Measurements from ENCODE around the gene KRTAP10-2. TPM values are rescaled to one million over a fixed set of nuclear protein-coding genes. Genes with fewer than 3 reads are reported as not detected.

The KRTAP10-2 gene
- total RNA-seq, 3 donors from 2014 or later, result not detected

DNA sequence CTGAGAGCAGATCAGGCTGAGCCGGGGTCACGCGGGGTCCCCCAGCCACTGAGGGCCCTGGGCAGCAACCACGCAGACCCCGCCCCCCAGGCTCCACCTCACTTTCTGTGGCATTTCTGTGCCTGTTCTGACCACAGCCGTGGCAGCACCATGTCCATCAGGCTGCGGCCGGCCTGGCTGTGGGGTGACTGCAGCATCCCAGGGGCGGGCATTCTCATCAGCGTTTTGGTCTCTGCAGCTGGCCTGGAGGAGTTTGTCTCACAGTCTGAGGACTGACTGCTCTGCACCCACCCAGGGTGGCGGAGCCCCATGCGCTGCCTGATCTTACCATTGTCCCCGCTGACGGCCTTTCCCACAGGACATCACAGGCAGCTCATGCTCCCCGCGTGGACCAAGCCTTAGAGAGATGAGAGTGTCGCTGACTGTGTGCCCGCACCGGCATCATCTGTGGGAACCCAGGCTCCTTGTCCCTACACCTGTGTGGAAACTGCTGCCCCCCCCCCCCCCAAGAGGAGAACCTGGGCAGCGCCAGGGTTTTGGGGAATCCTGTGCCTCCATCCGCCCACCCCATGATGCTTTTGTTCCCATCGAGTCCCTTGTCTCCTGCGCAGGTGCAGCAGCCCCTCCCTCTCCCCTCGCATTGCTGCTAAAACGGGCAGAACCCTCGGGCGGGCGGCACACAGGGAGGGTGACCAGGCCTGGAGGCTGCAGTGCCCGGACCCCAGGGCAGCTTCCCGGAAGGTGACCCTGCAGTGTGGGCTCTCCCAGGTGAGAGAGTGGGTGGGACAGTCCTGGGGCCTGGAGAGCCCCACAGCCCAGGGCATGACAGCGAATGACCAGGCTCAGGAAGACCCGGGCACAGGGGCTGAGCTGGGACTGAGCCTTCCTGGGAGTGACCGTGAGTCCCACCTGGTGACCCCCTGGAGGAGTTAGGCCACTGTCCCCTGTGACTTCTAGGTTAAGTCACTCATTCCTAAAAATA is 13.1 kb downstream of the KRTAP10-2 start:
- intact Hi-C loops (cut with DNase I; ENCODE audit: low total_unique reads), result no loop called here
- DNase-seq (ENCODE audit: low spot score in 2 of 2), result peak in 1 of 2 donors; percentile 45
- TF ChIP-seq POLR2A (IDR thresholded peaks at IDR 0.05), result no peak
- TF ChIP-seq, protein P1, sequence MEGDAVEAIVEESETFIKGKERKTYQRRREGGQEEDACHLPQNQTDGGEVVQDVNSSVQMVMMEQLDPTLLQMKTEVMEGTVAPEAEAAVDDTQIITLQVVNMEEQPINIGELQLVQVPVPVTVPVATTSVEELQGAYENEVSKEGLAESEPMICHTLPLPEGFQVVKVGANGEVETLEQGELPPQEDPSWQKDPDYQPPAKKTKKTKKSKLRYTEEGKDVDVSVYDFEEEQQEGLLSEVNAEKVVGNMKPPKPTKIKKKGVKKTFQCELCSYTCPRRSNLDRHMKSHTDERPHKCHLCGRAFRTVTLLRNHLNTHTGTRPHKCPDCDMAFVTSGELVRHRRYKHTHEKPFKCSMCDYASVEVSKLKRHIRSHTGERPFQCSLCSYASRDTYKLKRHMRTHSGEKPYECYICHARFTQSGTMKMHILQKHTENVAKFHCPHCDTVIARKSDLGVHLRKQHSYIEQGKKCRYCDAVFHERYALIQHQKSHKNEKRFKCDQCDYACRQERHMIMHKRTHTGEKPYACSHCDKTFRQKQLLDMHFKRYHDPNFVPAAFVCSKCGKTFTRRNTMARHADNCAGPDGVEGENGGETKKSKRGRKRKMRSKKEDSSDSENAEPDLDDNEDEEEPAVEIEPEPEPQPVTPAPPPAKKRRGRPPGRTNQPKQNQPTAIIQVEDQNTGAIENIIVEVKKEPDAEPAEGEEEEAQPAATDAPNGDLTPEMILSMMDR (IDR thresholded peaks at IDR 0.05), result no peak
- H3K36me3 ChIP-seq, result no peaks in the 10 kb centered on the region
- no peak overlapping the region for H3K4me3 ChIP-seq
- H3K9me3 ChIP-seq, result peaks cover 0 to 9% of the 10 kb centered on the region in 2 donors
- H3K27ac ChIP-seq, result no peak overlapping the region
- peaks cover 0 to 6% of the 10 kb centered on the region in 2 donors for H3K27me3 ChIP-seq
- no peaks in the 10 kb centered on the region for H3K4me1 ChIP-seq

DNA sequence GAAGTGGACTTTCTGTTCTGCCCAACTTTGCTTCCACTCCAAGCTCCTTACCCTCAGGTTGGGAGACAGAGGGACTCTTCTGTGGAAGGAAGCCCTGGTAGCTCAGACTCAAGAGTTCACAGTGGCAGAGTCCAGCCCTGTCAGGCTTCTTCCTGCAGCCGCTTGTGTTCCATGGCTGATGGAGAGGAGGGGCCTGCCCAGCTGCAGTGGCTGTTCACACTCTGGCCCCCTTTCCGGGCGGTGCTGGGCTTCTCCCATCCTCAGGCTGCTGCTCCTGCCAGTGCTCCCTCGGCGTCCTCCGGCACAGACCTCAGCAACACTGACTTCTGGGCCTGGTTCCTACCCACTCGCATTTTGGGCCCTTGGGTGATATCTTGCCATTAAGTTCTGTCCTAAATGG is 15.3 kb downstream of the KRTAP10-2 start:
- peaks cover 0 to 14% of the 10 kb centered on the region in 2 donors for H3K27me3 ChIP-seq
- H3K4me3 ChIP-seq, result no peak overlapping the region
- intact Hi-C loops (cut with DNase I; ENCODE audit: low total_unique reads), result no loop called here
- DNase-seq (ENCODE audit: low spot score in 2 of 2), result peak; percentile 6 to 42
- no peaks in the 10 kb centered on the region for H3K4me1 ChIP-seq
- no peaks in the 10 kb centered on the region for H3K36me3 ChIP-seq
- no peak for TF ChIP-seq POLR2AphosphoS5 (IDR thresholded peaks at IDR 0.05)
- TF ChIP-seq, protein P1 (IDR thresholded peaks at IDR 0.05), result no peak
- no peak for TF ChIP-seq POLR2A (IDR thresholded peaks at IDR 0.05)
- H3K27ac ChIP-seq, result no peak overlapping the region
- H3K9me3 ChIP-seq, result no peaks in the 10 kb centered on the region

DNA sequence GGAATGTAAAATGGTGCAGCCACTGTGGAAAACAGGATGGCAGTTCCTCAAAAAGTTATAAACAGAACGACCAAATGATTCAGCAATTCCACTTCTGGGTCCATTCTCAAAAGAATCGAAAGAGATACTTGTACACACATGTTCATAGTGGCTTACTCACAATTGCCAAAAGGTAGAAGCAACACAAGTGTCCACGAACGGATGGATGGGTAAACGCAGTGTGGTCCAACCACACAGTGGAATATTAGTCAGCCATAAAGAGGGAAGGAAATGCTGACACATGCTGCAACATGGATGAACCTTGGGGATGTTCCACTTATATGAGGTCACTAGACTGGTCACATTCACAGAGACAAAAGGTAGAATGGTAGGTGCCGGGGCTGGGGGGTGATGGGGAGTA is 16.6 kb downstream of the KRTAP10-2 start:
- no peak overlapping the region for H3K4me3 ChIP-seq
- no peaks in the 10 kb centered on the region for H3K4me1 ChIP-seq
- no peak overlapping the region for H3K27ac ChIP-seq
- no peaks in the 10 kb centered on the region for H3K9me3 ChIP-seq
- DNase-seq (ENCODE audit: low spot score in 2 of 2), result no peak
- H3K27me3 ChIP-seq, result peaks cover 0 to 14% of the 10 kb centered on the region in 2 donors
- no peak for TF ChIP-seq POLR2AphosphoS5 (IDR thresholded peaks at IDR 0.05)
- TF ChIP-seq, protein P1 (IDR thresholded peaks at IDR 0.05), result no peak
- no peak for TF ChIP-seq POLR2A (IDR thresholded peaks at IDR 0.05)
- intact Hi-C loops (cut with DNase I; ENCODE audit: low total_unique reads), result no loop called here
- no peaks in the 10 kb centered on the region for H3K36me3 ChIP-seq

DNA sequence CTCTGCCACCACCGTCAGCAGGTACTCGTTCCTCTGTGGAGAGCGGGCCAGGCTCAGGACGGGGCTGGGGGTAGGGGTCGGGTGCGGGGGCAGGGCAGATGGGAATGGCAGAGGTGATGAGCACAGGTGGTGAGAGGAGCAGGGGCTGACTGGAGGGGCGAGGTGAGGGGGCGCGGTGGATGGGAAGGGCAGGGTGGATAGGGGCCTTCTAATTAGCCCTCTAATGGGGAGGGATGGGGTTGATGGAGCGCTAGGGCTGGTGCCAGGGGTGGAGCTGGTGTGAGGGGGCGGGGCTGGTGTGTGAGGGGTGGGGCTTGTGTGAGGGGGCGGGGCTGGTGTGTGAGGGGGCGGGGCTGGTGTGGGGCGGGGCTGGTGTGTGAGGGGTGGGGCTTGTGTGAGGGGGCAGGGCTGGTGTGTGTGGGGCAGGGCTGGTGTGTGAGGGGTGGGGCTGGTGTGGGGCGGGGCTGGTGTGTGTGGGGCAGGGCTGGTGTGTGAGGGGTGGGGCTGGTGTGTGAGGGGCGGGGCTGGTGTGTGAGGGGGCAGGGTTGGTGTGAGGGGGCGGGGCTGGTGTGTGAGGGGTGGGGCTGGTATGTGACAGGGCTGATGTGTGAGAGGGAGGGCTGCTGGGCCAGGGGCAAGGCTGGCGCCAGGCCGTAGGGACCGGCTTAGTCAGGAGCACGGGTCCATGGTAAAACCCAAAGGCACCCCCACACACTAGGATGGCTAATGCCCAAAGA is 17.2 kb downstream of the KRTAP10-2 start:
- peak in 1 of 2 donors; percentile 34 for DNase-seq (ENCODE audit: low spot score in 2 of 2)
- H3K27ac ChIP-seq, result no peak overlapping the region
- no peaks in the 10 kb centered on the region for H3K36me3 ChIP-seq
- H3K27me3 ChIP-seq, result peaks cover 0 to 14% of the 10 kb centered on the region in 2 donors
- H3K4me3 ChIP-seq, result no peak overlapping the region
- intact Hi-C loops (cut with DNase I; ENCODE audit: low total_unique reads), result no loop called here
- TF ChIP-seq, protein P1 (IDR thresholded peaks at IDR 0.05), result no peak
- TF ChIP-seq POLR2A (IDR thresholded peaks at IDR 0.05) (no peak), POLR2AphosphoS5 (IDR thresholded peaks at IDR 0.05) (no peak)
- no peaks in the 10 kb centered on the region for H3K9me3 ChIP-seq
- no peaks in the 10 kb centered on the region for H3K4me1 ChIP-seq

All from breast epithelium (tissue), 4 donors.